WTC11 (cell line): Measurements from ENCODE around the gene JAZF1. TPM values are rescaled to one million over a fixed set of nuclear protein-coding genes. Genes with fewer than 3 reads are reported as not detected.

ENCODE experiments used
- ATAC-seq: fragments of 200-7000 bp; cut with Tn5 transposase; 2 replicates; pipeline ENCODE4 v1.10.0; 2021; ENCODE audit warnings: mild to moderate bottlenecking, moderate library complexity
- CTCF ChIA-PET: fragments of 300-600 bp; sonication (Branson Sonifier 250); formaldehyde crosslinking; loops from one replicate; lab custom pipeline; 2021; ENCODE audit warnings: antibody characterized with exemption; lab: Charles Lee
- POLR2A ChIA-PET: fragments of 350-600 bp; sonication (Branson Sonifier 250); formaldehyde crosslinking; loops from one replicate; lab custom pipeline; 2021; ENCODE audit warnings: antibody characterized with exemption; lab: Charles Lee
- DNase-seq: peaks from one replicate; pipeline ENCODE4 v3.0.0; 2021; ENCODE audit warnings: low spot score
- H3K27ac Mint-ChIP-seq: 2 replicates; pipeline ENCODE4 v1.8.0; 2021; ENCODE audit warnings: mixed read lengths
- H3K27me3 Mint-ChIP-seq: 2 replicates; pipeline ENCODE4 v1.8.0; 2021; ENCODE audit warnings: low read depth, mild to moderate bottlenecking, moderate library complexity, mixed read lengths
- H3K36me3 Mint-ChIP-seq: 2 replicates; pipeline ENCODE4 v1.8.0; 2021; ENCODE audit warnings: mixed read lengths
- H3K4me1 Mint-ChIP-seq: 2 replicates; pipeline ENCODE4 v1.8.0; 2022; ENCODE audit warnings: mixed read lengths
- H3K4me3 Mint-ChIP-seq: 2 replicates; pipeline ENCODE4 v1.8.0; 2021; ENCODE audit warnings: mild to moderate bottlenecking, moderate library complexity, mixed read lengths
- H3K9me3 Mint-ChIP-seq: 2 replicates; pipeline ENCODE4 v1.8.0; 2021; ENCODE audit warnings: mixed read lengths
- AFF4 ChIP-seq: sonication (generic); formaldehyde crosslinking; IDR thresholded peaks from 2 replicates; pipeline ENCODE4 v1.8.1; 2023; ENCODE audit warnings: mild to moderate bottlenecking, missing genetic modification reagents, borderline replicate concordance
- ARID4B ChIP-seq: sonication (generic); formaldehyde crosslinking; IDR thresholded peaks from 2 replicates; pipeline ENCODE4 v1.8.0; 2023; ENCODE audit warnings: missing genetic modification reagents, mild to moderate bottlenecking, borderline replicate concordance
- CBFB ChIP-seq: sonication (generic); formaldehyde crosslinking; IDR thresholded peaks from 2 replicates; pipeline ENCODE4 v1.8.1; 2022; ENCODE audit warnings: mild to moderate bottlenecking, low read depth, missing genetic modification reagents
- E2F4 ChIP-seq: sonication (generic); formaldehyde crosslinking; IDR thresholded peaks from 2 replicates; pipeline ENCODE4 v1.8.1; 2022; ENCODE audit warnings: low read depth, mild to moderate bottlenecking, moderate library complexity, missing genetic modification reagents, borderline replicate concordance
- ETV6 ChIP-seq: sonication (generic); formaldehyde crosslinking; IDR thresholded peaks from 2 replicates; pipeline ENCODE4 v1.8.1; 2022; ENCODE audit warnings: mild to moderate bottlenecking, missing genetic modification reagents
- FOXJ3 ChIP-seq: sonication (generic); formaldehyde crosslinking; IDR thresholded peaks from 2 replicates; pipeline ENCODE4 v1.9.0; 2021; ENCODE audit warnings: missing genetic modification reagents, mild to moderate bottlenecking, borderline replicate concordance
- HMGXB4 ChIP-seq: sonication (generic); formaldehyde crosslinking; IDR thresholded peaks from 2 replicates; pipeline ENCODE4 v1.8.1; 2023; ENCODE audit warnings: mild to moderate bottlenecking, moderate library complexity, missing genetic modification reagents
- KAT7 ChIP-seq: sonication (generic); formaldehyde crosslinking; IDR thresholded peaks from 2 replicates; pipeline ENCODE4 v1.8.1; 2023; ENCODE audit warnings: missing genetic modification reagents, mild to moderate bottlenecking, borderline replicate concordance
- MAX ChIP-seq: sonication (generic); formaldehyde crosslinking; IDR thresholded peaks from 2 replicates; pipeline ENCODE4 v1.8.0; 2022; ENCODE audit warnings: mild to moderate bottlenecking, missing genetic modification reagents
- NFE2L1 ChIP-seq: sonication (generic); formaldehyde crosslinking; IDR thresholded peaks from 2 replicates; pipeline ENCODE4 v1.8.1; 2023; ENCODE audit warnings: missing genetic modification reagents
- NR2C2 ChIP-seq: sonication (generic); formaldehyde crosslinking; IDR thresholded peaks from 2 replicates; pipeline ENCODE4 v1.8.0; 2022; ENCODE audit warnings: mild to moderate bottlenecking, missing genetic modification reagents
- NR3C1 ChIP-seq: sonication (generic); formaldehyde crosslinking; conservative IDR thresholded peaks from 2 replicates; pipeline ENCODE4 v1.8.1; 2023; ENCODE audit warnings: low read depth, mild to moderate bottlenecking, missing genetic modification reagents
- RORB ChIP-seq: fragments of 250-450 bp; sonication (Bioruptor Pico); IDR thresholded peaks from 2 replicates; pipeline ENCODE4 v1.9.0; 2021; ENCODE audit warnings: mild to moderate bottlenecking
- SMAD3 ChIP-seq: sonication (generic); formaldehyde crosslinking; IDR thresholded peaks from 2 replicates; pipeline ENCODE4 v1.8.0; 2022; ENCODE audit warnings: missing genetic modification reagents, mild to moderate bottlenecking, borderline replicate concordance
- STAT6 ChIP-seq: sonication (generic); formaldehyde crosslinking; conservative IDR thresholded peaks from 2 replicates; pipeline ENCODE4 v1.8.1; 2023; ENCODE audit warnings: mild to moderate bottlenecking, low read depth, missing genetic modification reagents, moderate library complexity
- TP53 ChIP-seq: sonication (generic); formaldehyde crosslinking; IDR thresholded peaks from 2 replicates; pipeline ENCODE4 v1.8.1; 2023; ENCODE audit warnings: mild to moderate bottlenecking, missing genetic modification reagents
- ZNF121 ChIP-seq: sonication (generic); formaldehyde crosslinking; IDR thresholded peaks from 2 replicates; pipeline ENCODE4 v1.8.0; 2023; ENCODE audit warnings: missing genetic modification reagents
- ZNF219 ChIP-seq: sonication (generic); formaldehyde crosslinking; IDR thresholded peaks from 2 replicates; pipeline ENCODE4 v1.8.0; 2023; ENCODE audit warnings: missing genetic modification reagents, mild to moderate bottlenecking, borderline replicate concordance
- ZNF396 ChIP-seq: fragments of 250-450 bp; sonication (Bioruptor Pico); IDR thresholded peaks from 2 replicates; pipeline ENCODE4 v1.8.0; 2021; ENCODE audit warnings: mild to moderate bottlenecking, moderate library complexity, borderline replicate concordance
- ZNF416 ChIP-seq: fragments of 250-450 bp; sonication (Bioruptor Pico); IDR thresholded peaks from 2 replicates; pipeline ENCODE4 v1.9.0; 2021; ENCODE audit warnings: mild to moderate bottlenecking, inconsistent platforms
- total RNA-seq: library from RNA; stranded (reverse); gene quantifications from 3 replicates; pipeline ENCODE4 v1.2.3, GENCODE V29; 2021

Gene JAZF1
- total RNA-seq, 1 experiment from 2014 or later, result 19.0 TPM

GRCh38 chr7:27969346-27969745 is 211.2 kb downstream of the JAZF1 start (continued):
- TF ChIP-seq NR2C2 (CRISPR knock-in tag) (no peak), ZNF416 (CRISPR knock-in tag) (no peak), ZNF219 (no peak)

- H3K36me3 Mint-ChIP-seq, result no peaks in the 10 kb centered on the region
- ChIA-PET CTCF (interaction anchor here (0.6 kb wide), 1 partner anchor 166 kb away, joined by 4 read pairs; no protein-coding TSS in a partner anchor), POLR2A (no interaction called here)
- DNase-seq, result no peak
- H3K4me3 Mint-ChIP-seq, result no peak overlapping the region
- no peaks in the 10 kb centered on the region for H3K4me1 Mint-ChIP-seq
- H3K9me3 Mint-ChIP-seq, result no peaks in the 10 kb centered on the region
- no peak for ATAC-seq
- H3K27me3 Mint-ChIP-seq, result no peaks in the 10 kb centered on the region
- no peak for TF ChIP-seq ZNF396 (CRISPR knock-in tag)
- TF ChIP-seq STAT6 (CRISPR knock-in tag), result no peak
- TF ChIP-seq MAX, result no peak
- TF ChIP-seq AFF4 (CRISPR knock-in tag), result no peak
- TF ChIP-seq KAT7 (CRISPR knock-in tag), result no peak
- no peak for TF ChIP-seq ZNF121
- no peak for TF ChIP-seq ARID4B (CRISPR knock-in tag)
- TF ChIP-seq CBFB (CRISPR knock-in tag), result no peak
- H3K27ac Mint-ChIP-seq, result no peak overlapping the region
Measured at GRCh38 chr7:27967639-27968038, 213.0 kb downstream of the JAZF1 start.

- ATAC-seq, result no peak
- DNase-seq, result no peak
- Mint-ChIP-seq H3K36me3 (no peaks in the 10 kb centered on the region), H3K27me3 (no peaks in the 10 kb centered on the region), H3K27ac (no peak overlapping the region), H3K4me1 (no peaks in the 10 kb centered on the region), H3K9me3 (no peaks in the 10 kb centered on the region), H3K4me3 (no peak overlapping the region)
- ChIA-PET CTCF (no interaction called here), POLR2A (no interaction called here)
- no peak for TF ChIP-seq HMGXB4 (CRISPR knock-in tag)
- no peak for TF ChIP-seq NFE2L1 (CRISPR knock-in tag)
- TF ChIP-seq RORB (CRISPR knock-in tag), result no peak
- no peak for TF ChIP-seq ZNF416 (CRISPR knock-in tag)
- no peak for TF ChIP-seq SMAD3 (CRISPR knock-in tag)
- TF ChIP-seq ETV6 (CRISPR knock-in tag), result no peak
- no peak for TF ChIP-seq E2F4 (CRISPR knock-in tag)
- TF ChIP-seq NR3C1 (CRISPR knock-in tag), result no peak
- TF ChIP-seq FOXJ3 (CRISPR knock-in tag), result no peak
- TF ChIP-seq TP53 (CRISPR knock-in tag), result no peak
Measured at GRCh38 chr7:27966219-27966780, 214.3 kb downstream of the JAZF1 start.
